ENCODE results near the gene LRCH3.

The LRCH3 gene

DNA sequence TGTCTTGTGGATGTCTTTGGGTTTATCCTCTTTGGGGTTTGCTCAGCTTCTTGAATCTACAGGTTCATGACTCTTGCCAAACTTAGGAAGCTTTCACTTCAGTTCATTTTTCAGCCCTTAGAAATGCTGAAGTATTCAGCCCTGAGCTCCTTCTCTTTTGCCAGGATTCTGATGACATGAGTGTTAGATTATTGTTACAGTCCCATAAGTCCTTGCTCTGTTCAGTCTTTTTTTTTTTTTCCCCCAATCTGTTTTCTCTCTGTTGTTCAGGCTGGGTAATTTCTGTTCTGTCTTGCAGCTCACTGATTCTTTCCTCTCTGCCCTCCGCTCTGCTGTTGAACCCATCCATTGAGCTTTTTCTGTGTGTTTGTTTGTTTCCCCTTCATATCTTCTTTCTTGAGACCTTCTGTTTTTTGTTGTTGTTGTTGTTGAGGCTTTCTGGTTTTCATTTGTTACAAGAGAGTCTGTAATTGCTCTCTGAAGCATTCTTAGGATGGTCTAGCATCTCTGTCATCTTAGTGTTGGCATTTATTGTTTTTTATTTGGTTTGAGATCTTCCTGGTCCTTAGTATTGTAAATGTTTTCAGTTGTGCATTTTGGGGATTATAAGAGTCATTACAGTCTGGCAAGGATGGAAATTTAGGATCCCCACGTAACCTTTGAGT is 18.4 kb downstream of the LRCH3 start:
- peak; percentile 79 for DNase-seq (ENCODE audit: low read depth)
- H3K4me3 ChIP-seq (ENCODE audit: control insufficient read depth, low read depth, low read length), result no peak overlapping the region
- TF ChIP-seq CTCF (conservative IDR thresholded peaks at IDR 0.05; ENCODE audit: control insufficient read depth, insufficient read depth, low read depth, low read length), result no peak

DNA sequence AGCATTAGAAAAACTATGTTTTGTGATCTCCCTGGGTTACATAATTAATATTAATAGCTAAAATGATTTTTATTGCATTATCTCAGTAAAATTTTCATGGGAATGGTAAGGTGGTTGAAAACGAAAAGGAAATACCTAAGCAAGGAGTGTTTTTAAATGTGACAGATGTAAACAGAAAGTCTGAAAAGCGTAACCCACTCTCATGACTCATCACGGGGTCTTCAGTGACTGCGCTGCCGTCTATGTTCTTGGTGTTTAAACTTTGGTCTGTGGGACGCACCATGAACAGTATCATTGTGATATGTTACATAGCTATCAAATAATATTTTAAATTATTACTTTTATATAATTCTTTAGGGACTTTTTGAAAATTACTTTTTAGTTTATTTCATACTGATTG is 19.8 kb downstream of the LRCH3 start:
- no peak for DNase-seq (ENCODE audit: low read depth)
- no peak overlapping the region for H3K4me3 ChIP-seq (ENCODE audit: control insufficient read depth, low read depth, low read length)
- TF ChIP-seq CTCF (conservative IDR thresholded peaks at IDR 0.05; ENCODE audit: control insufficient read depth, insufficient read depth, low read depth, low read length), result no peak

- TF ChIP-seq CTCF (conservative IDR thresholded peaks at IDR 0.05; ENCODE audit: control insufficient read depth, insufficient read depth, low read depth, low read length), result no peak
- H3K4me3 ChIP-seq (ENCODE audit: control insufficient read depth, low read depth, low read length), result no peak overlapping the region
- peak; percentile 97 for DNase-seq (ENCODE audit: low read depth)
Measured at GRCh38 chr3:197811343-197811742, 20.3 kb downstream of the LRCH3 start.

DNA sequence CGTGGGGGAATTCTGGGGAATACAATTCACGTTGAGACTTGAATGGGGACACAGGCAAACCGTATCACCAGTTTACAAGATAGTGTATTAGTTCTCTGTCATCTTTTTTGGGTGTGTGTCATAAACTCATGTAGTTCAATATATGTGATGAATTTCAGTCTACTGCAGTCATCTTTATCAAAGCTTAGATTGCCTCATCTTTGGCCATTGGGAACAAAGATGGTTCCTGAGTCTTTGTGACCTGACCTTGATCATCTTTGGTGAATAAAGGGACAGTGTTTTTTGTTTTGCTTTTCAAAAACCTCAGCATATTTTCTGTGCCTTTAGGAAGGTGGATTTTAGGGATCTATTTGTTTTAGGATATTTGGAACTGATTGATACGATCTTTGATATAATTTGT is 23.3 kb downstream of the LRCH3 start:
- DNase-seq (ENCODE audit: low read depth), result no peak
- no peak overlapping the region for H3K4me3 ChIP-seq (ENCODE audit: control insufficient read depth, low read depth, low read length)
- TF ChIP-seq CTCF (conservative IDR thresholded peaks at IDR 0.05; ENCODE audit: control insufficient read depth, insufficient read depth, low read depth, low read length), result no peak

DNA sequence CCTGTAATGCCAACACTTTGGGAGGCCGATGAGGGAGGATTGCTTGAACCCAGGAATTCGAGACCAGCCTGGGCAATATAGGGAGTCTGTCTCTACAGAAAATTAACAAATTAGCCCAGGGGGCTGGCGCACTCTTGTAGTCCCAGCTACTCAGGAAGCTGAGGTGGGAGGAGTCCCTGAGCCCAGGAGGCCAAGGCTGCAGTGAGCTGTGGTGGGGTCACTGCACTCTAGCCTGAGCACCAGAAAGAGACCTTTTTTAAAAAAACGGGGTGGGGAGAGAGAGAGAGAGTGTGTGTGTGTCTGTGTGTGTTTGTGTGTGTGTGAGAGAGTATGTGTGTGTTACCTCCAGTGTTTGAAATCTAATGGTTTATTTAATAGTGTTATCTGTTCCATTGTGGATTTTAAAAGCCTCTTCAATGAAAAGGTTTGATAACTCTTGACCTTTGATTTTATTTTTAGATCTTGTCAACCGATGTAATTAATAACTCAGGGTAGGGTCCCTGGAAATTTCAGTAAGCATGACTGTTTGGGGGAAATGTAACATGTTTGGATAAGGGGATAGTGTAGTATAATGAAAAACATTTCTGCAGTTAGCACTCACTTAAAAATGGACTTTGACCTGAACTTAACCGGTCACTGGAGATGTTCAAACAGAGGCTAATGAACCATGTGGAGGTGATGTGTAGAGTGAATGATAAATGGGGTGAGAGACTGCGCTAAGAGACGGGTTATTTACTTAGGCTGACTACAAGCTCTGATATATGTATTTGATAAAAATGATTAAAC is 29.7 kb downstream of the LRCH3 start:
- DNase-seq (ENCODE audit: low read depth), result no peak
- TF ChIP-seq CTCF (conservative IDR thresholded peaks at IDR 0.05; ENCODE audit: control insufficient read depth, insufficient read depth, low read depth, low read length), result no peak
- H3K4me3 ChIP-seq (ENCODE audit: control insufficient read depth, low read depth, low read length), result no peak overlapping the region

- no peak overlapping the region for H3K4me3 ChIP-seq (ENCODE audit: control insufficient read depth, low read depth, low read length)
- no peak for TF ChIP-seq CTCF (conservative IDR thresholded peaks at IDR 0.05; ENCODE audit: control insufficient read depth, insufficient read depth, low read depth, low read length)
- DNase-seq (ENCODE audit: low read depth), result no peak
Measured at GRCh38 chr3:197829397-197830045, 38.5 kb downstream of the LRCH3 start.

Data from fibroblast of mammary gland (primary cell).